ELF-1 (cell line): Measurements from ENCODE around the gene DNAH5.
"Not testable (repeated sequence)": the region's sequence is repeated elsewhere in the genome, so short reads cannot be mapped to it uniquely, and the experiment has no call there.

ENCODE experiments used
- DNase-seq: peaks from one replicate; pipeline ENCODE4 v3.0.0-alpha.2; 2016; ENCODE audit warnings: low read depth, low spot score

The DNAH5 gene

GRCh38 chr5:13843175-13843846, 101.2 kb downstream of the DNAH5 start:
- DNase-seq, result no peak

- DNase-seq, result no peak
Observed at GRCh38 chr5:13833440-13833839, 111.0 kb downstream of the DNAH5 start.

- no peak for DNase-seq
Observed at GRCh38 chr5:13831351-13831750, 113.1 kb downstream of the DNAH5 start.

GRCh38 chr5:13830536-13830935, 114.0 kb downstream of the DNAH5 start:
- no peak for DNase-seq

- no peak for DNase-seq
Observed at GRCh38 chr5:13821366-13821765, 123.1 kb downstream of the DNAH5 start.

GRCh38 chr5:13816126-13816525, 128.4 kb downstream of the DNAH5 start:
- no peak for DNase-seq

- DNase-seq, result no peak
Observed at GRCh38 chr5:13814301-13814700, 130.2 kb downstream of the DNAH5 start.

GRCh38 chr5:13809921-13810320, 134.6 kb downstream of the DNAH5 start:
- peak; percentile 28 for DNase-seq

- no peak for DNase-seq
Observed at GRCh38 chr5:13804336-13804735, 140.2 kb downstream of the DNAH5 start.

- not testable (repeated sequence) for DNase-seq
Observed at GRCh38 chr5:13798569-13798968, 145.9 kb downstream of the DNAH5 start.

GRCh38 chr5:13785781-13786415, 158.6 kb downstream of the DNAH5 start:
- no peak for DNase-seq

- DNase-seq, result no peak
Observed at GRCh38 chr5:13783726-13784125, 160.8 kb downstream of the DNAH5 start.

GRCh38 chr5:13780081-13780480, 164.4 kb downstream of the DNAH5 start:
- DNase-seq, result no peak

- DNase-seq, result no peak
Observed at GRCh38 chr5:13773649-13774048, 170.8 kb downstream of the DNAH5 start.

GRCh38 chr5:13771011-13771571, 173.4 kb downstream of the DNAH5 start:
- no peak for DNase-seq

- no peak for DNase-seq
Observed at GRCh38 chr5:13766236-13766635, 178.3 kb downstream of the DNAH5 start.

- no peak for DNase-seq
Observed at GRCh38 chr5:13763719-13764118, 180.8 kb downstream of the DNAH5 start.

- no peak for DNase-seq
Observed at GRCh38 chr5:13749766-13750165, 194.7 kb downstream of the DNAH5 start.

- no peak for DNase-seq
Observed at GRCh38 chr5:13746026-13746425, 198.5 kb downstream of the DNAH5 start.

GRCh38 chr5:13745508-13745907, 199.0 kb downstream of the DNAH5 start:
- no peak for DNase-seq

- DNase-seq, result no peak
Observed at GRCh38 chr5:13740471-13740870, 204.0 kb downstream of the DNAH5 start.

- DNase-seq, result no peak
Observed at GRCh38 chr5:13739479-13739878, 205.0 kb downstream of the DNAH5 start.

- DNase-seq, result no peak
Observed at GRCh38 chr5:13735691-13736090, 208.8 kb downstream of the DNAH5 start.
